H1 (cell line): Measurements from ENCODE around the gene BARHL1. TPM values are rescaled to one million over a fixed set of nuclear protein-coding genes. Genes with fewer than 3 reads are reported as not detected.
A peak's percentile ranks its signal among the peaks of the same experiment; 100 is the strongest.

Source experiments
- CTCF ChIA-PET: fragments of 300-600 bp; sonication (Branson Sonifier 250); formaldehyde crosslinking; loops from one replicate; lab custom pipeline; 2021; ENCODE audit not compliant: partially characterized antibody; lab: Charles Lee
- POLR2A ChIA-PET: fragments of 300-600 bp; sonication (Branson Sonifier 250); formaldehyde crosslinking; loops from one replicate; lab custom pipeline; 2021; ENCODE audit warnings: inconsistent platforms; ENCODE audit not compliant: partially characterized antibody; lab: Charles Lee
- DNase-seq, 2 experiments: peaks; one replicate each; pipeline versions ENCODE4 v3.0.0 to v3.0.0-alpha.2; 2010 to 2022; ENCODE audit warnings: low spot score in 2 of 2, low read depth in 1 of 2, mixed read lengths in 1 of 2
- FAIRE-seq: peaks from 2 replicates; lab custom pipeline; 2011; peaks lifted over from hg19 to GRCh38; lab: Jason Lieb, UNC
- H2AFZ ChIP-seq: 2 replicates; pipeline ENCODE4 v1.8.1; 2012; ENCODE audit warnings: low read length, inconsistent platforms
- H2AK5ac ChIP-seq: 2 replicates; pipeline ENCODE4 v1.6.1; 2013; ENCODE audit warnings: low read depth, low read length
- H2BK120ac ChIP-seq: replicated peaks from 2 replicates; pipeline ENCODE3; 2013; ENCODE audit warnings: low read depth, low read length, inconsistent platforms
- H2BK12ac ChIP-seq: 2 replicates; pipeline ENCODE4 v1.6.1; 2013; ENCODE audit warnings: low read depth, low read length
- H2BK15ac ChIP-seq: 2 replicates; pipeline ENCODE4 v1.6.1; 2013; ENCODE audit warnings: low read length
- H2BK20ac ChIP-seq: 2 replicates; pipeline ENCODE4 v1.6.1; 2013; ENCODE audit warnings: low read length
- H2BK5ac ChIP-seq: 2 replicates; pipeline ENCODE4 v1.6.1; 2013; ENCODE audit warnings: low read depth, low read length
- H3K14ac ChIP-seq: 2 replicates; pipeline ENCODE4 v1.6.1; 2013; ENCODE audit warnings: inconsistent platforms; ENCODE audit not compliant: insufficient read length
- H3K18ac ChIP-seq: 2 replicates; pipeline ENCODE4 v1.6.1; 2013; ENCODE audit warnings: low read length; ENCODE audit errors: extremely low read depth
- H3K23ac ChIP-seq: 2 replicates; pipeline ENCODE4 v1.6.1; 2013; ENCODE audit warnings: inconsistent platforms; ENCODE audit not compliant: insufficient read length
- H3K23me2 ChIP-seq: 2 replicates; pipeline ENCODE4 v1.6.1; 2013; ENCODE audit warnings: low read depth, low read length
- H3K27ac ChIP-seq: 2 replicates; pipeline ENCODE4 v1.6.1; 2011; ENCODE audit warnings: low read depth, low read length, inconsistent platforms
- H3K27me3 ChIP-seq, 4 experiments: replicated peaks in 1 of 4; 1 replicate in 1 of 4; 2 replicates in 3 of 4; pipeline versions ENCODE4 v1.6.1 to v1.8.1; 2011 to 2013; ENCODE audit warnings: low read length in 3 of 4, mild to moderate bottlenecking in 3 of 4, inconsistent platforms in 2 of 4, mixed read lengths in 2 of 4, moderate library complexity in 1 of 4; ENCODE audit not compliant: control insufficient read depth in 3 of 4, insufficient read depth in 3 of 4; ENCODE audit errors: extremely low read depth in 1 of 4
- H3K36me3 ChIP-seq, 4 experiments: 2 replicates each; pipeline versions ENCODE4 v1.6.1 to v1.8.1; 2011 to 2013; ENCODE audit warnings: mild to moderate bottlenecking in 4 of 4, low read length in 3 of 4, moderate library complexity in 2 of 4, control low read depth in 1 of 4, inconsistent platforms in 1 of 4; ENCODE audit not compliant: insufficient read depth in 4 of 4, control insufficient read depth in 2 of 4
- H3K4ac ChIP-seq: replicated peaks from 2 replicates; pipeline ENCODE3; 2013; ENCODE audit warnings: low read length, low read depth, mixed read lengths, inconsistent platforms; ENCODE audit not compliant: insufficient read length
- H3K4me1 ChIP-seq, 4 experiments: replicated peaks in 1 of 4; 1 replicate in 1 of 4; 2 replicates in 3 of 4; pipeline versions ENCODE4 v1.6.1 to v1.8.1; 2011 to 2013; ENCODE audit warnings: low read length in 3 of 4, inconsistent platforms in 2 of 4, mixed read lengths in 1 of 4; ENCODE audit not compliant: insufficient read depth in 4 of 4, control insufficient read depth in 3 of 4
- H3K4me2 ChIP-seq, 2 experiments: 2 replicates each; pipeline versions ENCODE4 v1.6.1 to v1.8.1; 2011 to 2013; ENCODE audit warnings: low read depth in 2 of 2, low read length in 2 of 2, control low read depth in 1 of 2, inconsistent platforms in 1 of 2, mild to moderate bottlenecking in 1 of 2; ENCODE audit not compliant: insufficient read depth in 1 of 2
- H3K4me3 ChIP-seq, 4 experiments: fragments of 200-600, 300-600 bp in 1 of 4; sonication (generic), shearing (Covaris generic), sonication (Bioruptor Twin) in 1 of 4; 2 replicates each; pipeline versions ENCODE4 v1.5.1 to v1.8.1; 2011 to 2016; ENCODE audit warnings: low read length in 4 of 4, low read depth in 3 of 4, control low read depth in 2 of 4, inconsistent platforms in 2 of 4, mild to moderate bottlenecking in 2 of 4, mixed read lengths in 1 of 4, moderate library complexity in 1 of 4; ENCODE audit not compliant: insufficient read depth in 2 of 4; ENCODE audit errors: extremely low read depth in 1 of 4
- H3K56ac ChIP-seq: replicated peaks from 2 replicates; pipeline ENCODE3; 2013; ENCODE audit warnings: low read depth, mild to moderate bottlenecking, mixed read lengths, low read length, inconsistent platforms; ENCODE audit not compliant: insufficient read length
- H3K79me1 ChIP-seq: 2 replicates; pipeline ENCODE4 v1.6.1; 2013; ENCODE audit warnings: low read depth, low read length, control low read depth
- H3K79me2 ChIP-seq, 2 experiments: 2 replicates each; pipeline versions ENCODE4 v1.6.1 to v1.8.1; 2012 to 2013; ENCODE audit warnings: low read length in 2 of 2, mild to moderate bottlenecking in 2 of 2, inconsistent platforms in 1 of 2; ENCODE audit not compliant: insufficient read depth in 2 of 2, control insufficient read depth in 1 of 2
- H3K9ac ChIP-seq, 4 experiments: replicated peaks in 1 of 4; 1 replicate in 1 of 4; 2 replicates in 3 of 4; pipeline versions ENCODE4 v1.6.1 to v1.8.1; 2011 to 2013; ENCODE audit warnings: low read depth in 3 of 4, low read length in 3 of 4, control low read depth in 2 of 4, mild to moderate bottlenecking in 2 of 4, moderate library complexity in 2 of 4, inconsistent platforms in 1 of 4; ENCODE audit errors: extremely low read depth in 1 of 4
- H3K9me3 ChIP-seq, 2 experiments: 2 replicates each; pipeline versions ENCODE4 v1.6.1 to v1.8.1; 2012 to 2013; ENCODE audit warnings: mild to moderate bottlenecking in 2 of 2, moderate library complexity in 2 of 2, control low read depth in 1 of 2, inconsistent platforms in 1 of 2, low read depth in 1 of 2, low read length in 1 of 2, mixed read lengths in 1 of 2; ENCODE audit not compliant: insufficient read depth in 2 of 2
- H4K20me1 ChIP-seq, 2 experiments: replicated peaks in 1 of 2; 2 replicates each; pipeline versions ENCODE3 to v1.8.1; 2011 to 2013; ENCODE audit warnings: inconsistent platforms in 2 of 2, low read length in 2 of 2, mild to moderate bottlenecking in 1 of 2; ENCODE audit not compliant: insufficient read depth in 2 of 2, control insufficient read depth in 1 of 2
- H4K5ac ChIP-seq: 2 replicates; pipeline ENCODE4 v1.6.1; 2013; ENCODE audit warnings: low read length, low read depth, mixed read lengths, inconsistent platforms; ENCODE audit not compliant: insufficient read length
- H4K8ac ChIP-seq: 2 replicates; pipeline ENCODE4 v1.8.0; 2013; ENCODE audit warnings: mild to moderate bottlenecking, moderate library complexity, low read length, inconsistent platforms; ENCODE audit not compliant: insufficient read depth; ENCODE audit errors: extremely low read depth
- H4K91ac ChIP-seq: replicated peaks from 2 replicates; pipeline ENCODE3; 2013; ENCODE audit warnings: low read length, mixed read lengths, inconsistent platforms; ENCODE audit not compliant: insufficient read length
- CTBP2 ChIP-seq: IDR thresholded peaks from 2 replicates; pipeline ENCODE4 v1.7.0; 2011; ENCODE audit warnings: borderline replicate concordance, mild to moderate bottlenecking, moderate library complexity, mixed read lengths, low read length; ENCODE audit not compliant: insufficient read depth, insufficient read length
- SP2 ChIP-seq: IDR thresholded peaks from 2 replicates; pipeline ENCODE4 v1.6.1; 2012; ENCODE audit warnings: mild to moderate bottlenecking, low read length, inconsistent platforms
- TAF1 ChIP-seq: IDR thresholded peaks from 2 replicates; pipeline ENCODE4 v1.6.1; 2011; ENCODE audit warnings: mild to moderate bottlenecking, low read depth, low read length
- whole genome bisulfite sequencing, 2 experiments: shearing (Covaris generic) in 1 of 2; methylation state at CpG; one replicate each; pipeline versions ENCODE4 v1.1.6 to v1.1.7; 2013 to 2015; ENCODE audit warnings: low lambda C conversion rate in 2 of 2, mixed read lengths in 2 of 2, inconsistent platforms in 1 of 2, low coverage in 1 of 2, missing lambda C conversion rate in 1 of 2; ENCODE audit not compliant: insufficient replicate concordance in 2 of 2, insufficient coverage in 1 of 2, insufficient read length in 1 of 2; ENCODE audit errors: extremely low coverage in 1 of 2, missing lambda C conversion rate in 1 of 2; 5-methylcytosine and 5-hydroxymethylcytosine counted together
- polyA plus RNA-seq, 7 experiments: library from polyadenylated mRNA; depleted of rRNA in 3 of 7; stranded (reverse) in 5 of 7; unstranded in 2 of 7; fragments of >200 nt in 5 of 7; fragments of 200-250 nt in 2 of 7; gene quantifications; 1 replicate in 5 of 7; 2 replicates in 1 of 7; 4 replicates in 1 of 7; pipeline versions ENCODE4 v1.2.1 to v1.2.3, GENCODE V29; 2011 to 2013; ENCODE audit warnings: missing spikeins in 2 of 7, mixed read lengths in 2 of 7
- total RNA-seq: library from RNA; stranded (reverse); fragmentation: NEBNext Ultra II Directional; extraction: Animal tissue kit (Norgen Biotek cat#: 25700); gene quantifications from 2 replicates; pipeline ENCODE4 v1.2.1, GENCODE V29; 2021

BARHL1 gene
- total and polyA plus RNA-seq, 2 of the 8 experiments (the other 6 are each of a cell fraction or from before 2014, with no cell fraction given), result not detected

GRCh38 chr9:132547976-132548730 lies 34.3 kb upstream of the BARHL1 start:
- no peak for TF ChIP-seq CTBP2
- no peak for TF ChIP-seq SP2
- TF ChIP-seq TAF1, result no peak
- no peak overlapping the region for H2AK5ac ChIP-seq
- H2BK15ac ChIP-seq, result no peak overlapping the region
- H3K79me1 ChIP-seq, result no peaks in the 10 kb centered on the region
- DNase-seq (no peak), FAIRE-seq (no peak)
- no peak overlapping the region for H2BK5ac ChIP-seq
- no peak overlapping the region for H3K18ac ChIP-seq
- no peak overlapping the region for H3K9ac ChIP-seq
- peak overlapping the region; percentile 51; the same call in 1 of the 2 replicates for H4K8ac ChIP-seq
- H2BK12ac ChIP-seq, result no peak overlapping the region
- ChIA-PET CTCF (interaction anchor here (0.6 to 5.7 kb wide), 14 partner anchors 9 to 136 kb away, joined by 3 to 66 read pairs (median 4); no protein-coding TSS in a partner anchor), POLR2A (no interaction called here)
- no peak overlapping the region for H3K4me3 ChIP-seq
- peak overlapping the region; percentile 1 for H3K4ac ChIP-seq
- H2BK120ac ChIP-seq, result no peak overlapping the region
- H3K9me3 ChIP-seq, result no peaks in the 10 kb centered on the region
- no peak overlapping the region for H4K5ac ChIP-seq
- H2AFZ ChIP-seq, result no peak overlapping the region
- no peaks in the 10 kb centered on the region for H3K79me2 ChIP-seq
- H3K23ac ChIP-seq, result no peak overlapping the region
- H3K27ac ChIP-seq, result no peak overlapping the region
- no peaks in the 10 kb centered on the region; a peak in 1 of 7 replicates for H3K27me3 ChIP-seq
- no peak overlapping the region for H3K56ac ChIP-seq
- no peak overlapping the region for H2BK20ac ChIP-seq
- no peak overlapping the region for H3K14ac ChIP-seq
- peaks cover 4% of the 10 kb centered on the region; the same call in 1 of the 2 replicates for H3K23me2 ChIP-seq
- WGBS, 2 experiments, result 85% methylated on average over 20 of the region's 21 CpGs; no CpG with 5 or more reads in 1 of the 2 experiments
- H4K91ac ChIP-seq, result no peak overlapping the region
- no peaks in the 10 kb centered on the region for H4K20me1 ChIP-seq
- no peak overlapping the region for H3K4me2 ChIP-seq
- H3K36me3 ChIP-seq, result no peaks in the 10 kb centered on the region
- H3K4me1 ChIP-seq, result peaks cover 0 to 4% (median 4%) of the 10 kb centered on the region in 4 experiments; a peak in 4 of 7 replicates
